NOMO-1 treated with dmso at 0.1 percent for 144 hours (cell line): ENCODE data around the gene SLC39A1.
A peak's percentile ranks its signal among the peaks of the same experiment; 100 is the strongest.
"Not testable (repeated sequence)": the region's sequence is repeated elsewhere in the genome, so short reads cannot be mapped to it uniquely, and the experiment has no call there.

Experiments
- DNase-seq: peaks from one replicate; lab custom pipeline; 2025; ENCODE audit not compliant: unreplicated experiment; lab: John Stamatoyannopoulos, UW

SLC39A1 gene

GRCh38 chr1:153932156-153933131 lies 30.9 kb downstream of the SLC39A1 start:
- no peak for DNase-seq

- DNase-seq = no peak
These were observed 33.1 kb downstream of the SLC39A1 start for GRCh38 chr1:153929981-153930948.

- no peak for DNase-seq
These were observed 33.9 kb downstream of the SLC39A1 start for GRCh38 chr1:153929426-153929825.

DNA sequence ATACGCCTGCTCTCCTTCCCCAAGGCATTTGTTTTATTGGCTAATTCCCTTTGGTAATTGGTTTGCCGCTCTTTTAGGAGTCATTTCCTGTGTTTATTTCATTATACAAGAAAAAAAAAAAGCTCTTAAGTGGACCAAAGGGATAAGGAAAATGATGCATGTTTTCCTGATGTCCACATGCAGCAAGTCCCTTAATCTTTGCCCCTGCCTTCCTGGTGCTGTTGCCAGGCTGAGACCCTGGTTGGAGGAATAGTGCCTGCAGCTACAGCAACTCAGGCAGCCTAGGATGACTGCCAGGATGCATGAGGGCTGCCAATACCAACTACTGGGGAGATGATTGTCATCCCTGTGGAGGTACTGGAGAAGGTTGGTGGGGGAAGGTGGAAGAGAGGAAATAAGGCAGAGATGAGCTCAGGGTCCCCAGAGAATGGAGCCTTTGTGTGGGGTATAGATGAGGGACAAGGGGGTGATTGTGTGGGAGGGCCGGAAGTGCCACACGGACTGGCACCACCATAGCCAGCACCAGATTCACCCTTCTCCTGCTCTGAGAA lies 34.5 kb downstream of the SLC39A1 start:
- DNase-seq = no peak

DNA sequence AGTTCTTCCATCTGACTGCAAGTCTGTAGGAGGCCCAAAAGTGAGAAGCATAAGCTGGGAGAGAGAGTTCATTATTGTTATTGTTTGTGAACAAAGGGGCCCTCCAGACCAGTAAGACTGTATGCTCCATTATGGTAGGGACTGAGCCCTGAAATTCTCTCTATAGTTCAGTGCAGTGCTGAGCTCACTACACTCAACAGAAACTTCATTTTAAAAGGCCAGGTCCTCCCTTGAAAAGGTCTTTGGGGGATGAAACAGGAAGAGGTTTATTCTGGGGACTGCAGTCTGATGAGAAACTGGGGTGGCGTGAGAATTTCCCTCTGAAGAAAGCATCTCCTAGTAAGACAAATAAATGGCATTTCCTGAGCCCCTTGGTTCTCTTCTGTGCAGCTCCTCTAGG lies 35.1 kb downstream of the SLC39A1 start:
- DNase-seq = no peak

- no peak for DNase-seq
These were observed 36.9 kb downstream of the SLC39A1 start for GRCh38 chr1:153926405-153926804.

DNA sequence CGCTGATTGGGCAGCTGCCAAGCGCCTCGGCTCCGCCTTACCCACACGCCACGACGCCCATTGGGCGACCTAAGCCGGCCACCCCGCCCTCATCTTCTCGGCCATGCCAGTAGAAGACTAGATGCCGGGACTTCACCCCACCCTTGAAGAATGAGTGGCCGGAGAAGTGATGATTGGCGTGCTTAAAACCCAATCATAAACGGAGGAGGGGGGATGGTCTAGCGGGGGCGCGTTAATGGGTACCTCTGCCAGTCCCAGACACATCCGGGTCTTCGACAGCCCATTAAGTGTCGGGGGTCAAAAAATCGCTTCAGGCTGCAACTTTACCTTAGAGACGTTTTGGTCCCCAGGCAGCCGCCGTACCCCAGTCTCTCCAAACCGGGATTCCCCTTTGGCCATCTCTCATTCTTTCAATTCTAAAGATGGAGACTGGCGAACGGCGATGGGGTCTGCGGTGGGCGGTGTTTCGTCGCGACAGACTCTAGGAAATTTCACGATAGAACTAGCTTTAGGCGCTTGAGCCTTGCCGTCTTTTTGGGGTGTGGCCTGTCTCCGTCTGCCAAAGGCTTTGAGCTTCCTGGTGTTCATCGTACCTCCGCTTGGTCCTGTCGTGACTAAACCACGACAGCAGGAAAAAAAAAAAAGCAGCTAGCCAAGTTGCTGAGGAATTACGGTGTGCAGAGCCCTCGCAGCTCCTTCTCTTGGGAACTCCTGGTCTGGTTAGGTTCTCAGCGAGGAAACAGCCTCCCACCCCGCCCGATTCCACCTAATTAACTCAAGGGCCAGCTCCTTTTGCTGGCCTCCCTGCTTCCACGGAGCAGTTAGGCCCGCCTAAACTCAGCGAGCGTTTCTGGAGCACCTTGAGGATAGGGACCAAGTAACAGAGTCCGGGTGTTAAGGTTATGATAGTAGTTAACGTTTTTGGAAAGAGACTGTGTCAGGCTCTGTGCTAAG lies 40.1 kb downstream of the SLC39A1 start, which contains the start of gene GATAD2B:
Gene GATAD2B, minus strand, starts transcription at position 1 of the 954 bp plus-strand sequence. CDS start 94,625 bp downstream, outside the sequence.
- peak; percentile 99 for DNase-seq

GRCh38 chr1:153922076-153922971 lies 41.0 kb downstream of the SLC39A1 start:
- DNase-seq = peak; percentile 45

DNA sequence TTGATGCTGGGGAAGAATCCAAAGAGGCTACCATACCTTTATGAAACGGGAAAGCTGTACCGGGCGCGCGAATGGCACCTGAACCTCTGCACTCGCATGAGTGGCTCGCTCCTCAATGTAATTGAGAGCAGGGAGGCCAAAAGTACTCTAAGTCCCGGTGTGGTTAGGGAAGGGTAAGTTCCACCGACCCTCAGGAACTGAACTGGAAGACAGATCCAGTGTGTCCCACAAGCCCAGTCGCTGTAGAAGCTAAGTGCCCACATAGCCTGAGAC lies 41.6 kb downstream of the SLC39A1 start:
- no peak for DNase-seq

DNA sequence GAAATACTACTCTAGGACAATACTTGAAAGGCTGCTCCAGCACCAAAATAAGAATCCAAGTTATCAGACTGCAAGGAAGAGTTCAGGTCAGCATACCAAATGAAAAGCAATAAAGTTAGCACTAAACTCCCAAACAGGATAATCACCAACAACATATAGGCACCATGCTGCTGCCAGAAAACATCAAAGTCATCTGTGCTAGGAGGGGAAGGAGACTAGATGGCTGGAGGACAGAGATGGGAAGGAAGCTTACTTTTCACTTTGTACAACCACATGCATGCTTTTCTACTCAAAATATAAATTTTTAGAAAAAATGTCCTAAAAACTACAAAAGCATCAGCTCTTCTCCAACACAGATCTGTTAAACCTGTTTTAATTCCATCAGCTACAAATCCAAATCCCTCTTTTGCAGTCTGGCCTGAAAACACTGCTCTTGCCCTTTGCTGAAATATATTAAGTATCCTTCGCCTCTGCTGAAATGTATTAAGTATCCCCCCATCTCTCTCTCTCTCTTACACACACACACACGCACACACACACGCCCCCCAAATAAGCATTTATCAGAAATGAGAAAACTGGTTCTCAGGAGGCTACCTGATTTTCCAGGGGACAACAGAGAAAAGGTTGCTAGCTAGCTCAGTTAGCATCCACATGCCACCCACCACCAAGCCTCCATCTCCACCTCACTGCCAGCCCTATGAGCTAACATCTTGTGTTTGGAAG lies 42.1 kb downstream of the SLC39A1 start:
- no peak for DNase-seq

DNA sequence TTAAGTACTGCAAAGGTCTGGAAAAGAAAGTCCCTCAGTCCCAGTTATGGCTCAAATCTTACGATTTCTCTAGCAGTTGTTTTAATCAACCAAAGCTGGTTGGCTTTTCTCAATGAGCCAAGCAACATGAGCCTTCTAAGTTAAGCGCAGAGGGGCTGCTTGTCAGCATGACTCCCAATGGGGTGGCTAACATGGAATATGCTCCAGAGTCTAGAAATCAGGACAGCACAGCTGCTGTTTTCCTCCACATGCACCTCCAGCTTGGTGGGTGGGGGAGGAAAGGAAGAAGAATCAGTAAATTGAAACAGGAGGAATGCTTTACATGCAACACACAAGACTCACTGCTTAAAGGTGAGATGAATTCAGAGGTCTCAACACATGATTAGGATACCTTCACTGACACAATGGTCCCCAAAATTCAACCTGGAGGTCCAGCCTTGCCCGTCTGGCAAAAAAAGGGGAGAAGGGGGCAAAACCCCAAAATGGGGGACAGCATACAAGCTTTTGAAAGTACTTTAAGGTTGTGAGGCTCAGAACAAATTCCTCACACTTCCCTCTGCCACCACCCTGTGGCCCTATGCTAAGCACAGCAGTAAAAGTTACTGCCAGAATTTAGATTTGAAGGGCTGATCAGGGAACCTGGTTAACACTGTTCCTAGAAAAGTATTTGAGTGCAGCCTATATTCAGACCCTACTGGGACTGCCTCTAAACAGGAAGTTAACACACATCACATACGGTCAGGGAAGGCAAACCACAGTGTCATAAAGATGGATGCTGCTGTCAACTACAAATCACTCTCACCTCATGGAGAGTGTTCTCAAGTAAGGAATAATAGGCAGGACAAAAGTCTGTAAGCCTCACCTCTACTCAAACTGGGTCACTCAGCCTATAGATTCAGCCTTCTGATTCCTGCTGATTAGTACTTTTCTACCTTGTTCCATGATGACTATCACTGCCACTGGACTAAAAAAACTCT lies 43.2 kb downstream of the SLC39A1 start:
- DNase-seq = peak; percentile 32

DNA sequence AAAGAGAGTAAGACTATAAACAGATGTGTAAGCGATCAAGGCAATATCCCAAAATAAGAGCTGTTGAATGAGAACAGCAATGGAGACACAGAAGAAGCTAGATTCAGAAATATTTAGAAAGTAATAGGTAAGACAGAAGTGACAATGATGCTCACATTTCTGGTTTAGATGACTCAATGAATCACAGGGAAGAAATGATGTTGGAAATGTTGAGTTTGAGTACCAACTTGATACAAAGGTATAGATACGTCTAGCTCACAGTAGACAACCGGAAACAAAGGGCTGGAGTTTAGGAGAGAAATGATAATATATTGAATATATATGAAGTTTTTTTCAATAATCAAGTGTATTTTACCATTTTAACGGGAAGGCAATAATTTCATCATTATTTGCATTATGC lies 47.0 kb downstream of the SLC39A1 start:
- DNase-seq = no peak

- no peak for DNase-seq
These were observed 51.0 kb downstream of the SLC39A1 start for GRCh38 chr1:153912349-153912748.

DNA sequence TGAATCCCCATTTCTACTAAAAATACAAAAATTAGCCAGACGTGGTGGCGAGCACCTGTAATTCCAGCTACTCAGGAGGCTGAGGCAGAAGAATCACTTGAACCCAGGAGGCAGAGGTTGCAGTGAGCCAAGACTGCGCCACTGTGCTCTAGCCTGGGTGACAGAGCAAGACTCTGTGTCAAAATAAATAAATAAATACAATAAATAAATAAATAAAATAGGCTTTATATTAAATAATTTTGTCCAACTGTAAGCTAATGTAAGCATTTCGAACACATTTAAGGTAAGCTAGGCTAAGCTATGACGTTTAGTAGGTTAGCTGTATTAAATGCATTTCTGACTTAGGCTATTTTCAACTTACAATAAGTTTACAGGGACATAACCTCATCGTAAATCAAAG lies 52.8 kb downstream of the SLC39A1 start:
- not testable (repeated sequence) for DNase-seq
